Panc1 (cell line): ENCODE measurements around the gene ASXL3. TPM values are rescaled to one million over a fixed set of nuclear protein-coding genes. Genes with fewer than 3 reads are reported as not detected.
A peak's percentile ranks its signal among the peaks of the same experiment; 100 is the strongest.

Experiments used
- ATAC-seq: fragments of 200-7000 bp; cut with Tn5 transposase; 2 replicates; pipeline ENCODE4 v1.9.1; 2020; ENCODE audit warnings: mild to moderate bottlenecking, moderate library complexity
- Bru-seq: library from RNA; stranded (reverse); fragments of 400-500 nt; gene quantifications from one replicate; lab custom pipeline; 2021; lab: Mats Ljungman, UMichigan
- BruChase-seq, 2 experiments: library from RNA; stranded (reverse); fragments of 400-500 nt; gene quantifications; one replicate each; lab custom pipeline; 2021; lab: Mats Ljungman, UMichigan
- BruUV-seq: library from RNA; stranded (reverse); fragments of 400-500 nt; replicated peaks from 2 replicates; lab custom pipeline; 2021; lab: Mats Ljungman, UMichigan
- CTCF ChIA-PET: fragments of 300-600 bp; sonication (Branson Sonifier 250); formaldehyde crosslinking; loops from one replicate; lab custom pipeline; 2022; ENCODE audit warnings: antibody characterized with exemption; lab: Charles Lee
- POLR2A ChIA-PET: fragments of 300-600 bp; sonication (Branson Sonifier 250); formaldehyde crosslinking; loops from one replicate; lab custom pipeline; 2022; ENCODE audit warnings: antibody characterized with exemption; lab: Charles Lee
- DNase-seq: peaks from one replicate; pipeline ENCODE4 v3.0.0-alpha.2; 2010; ENCODE audit warnings: low read depth, low spot score
- H3K27ac ChIP-seq: 2 replicates; pipeline ENCODE4 v1.5.1; 2011; ENCODE audit warnings: mild to moderate bottlenecking, low read length, inconsistent platforms
- H3K27me3 ChIP-seq: fragments of 200-500 bp; sonication (Bioruptor generic); 2 replicates; pipeline ENCODE4 v1.6.0; 2014; ENCODE audit warnings: low read length, inconsistent platforms; ENCODE audit not compliant: control insufficient read depth, insufficient read depth
- H3K36me3 ChIP-seq: fragments of 200-500 bp; sonication (Bioruptor generic); 2 replicates; pipeline ENCODE4 v1.5.1; 2014; ENCODE audit warnings: inconsistent platforms, mild to moderate bottlenecking, low read length, moderate library complexity; ENCODE audit not compliant: control insufficient read depth, insufficient read depth
- H3K4me1 ChIP-seq: 2 replicates; pipeline ENCODE4 v1.5.1; 2011; ENCODE audit warnings: inconsistent platforms, mild to moderate bottlenecking, low read length, moderate library complexity; ENCODE audit not compliant: control insufficient read depth, insufficient read depth
- H3K4me3 ChIP-seq, 2 experiments: 2 replicates each; pipeline ENCODE4 v1.5.1; 2011 to 2012; ENCODE audit warnings: low read depth in 2 of 2, low read length in 2 of 2, mild to moderate bottlenecking in 2 of 2, inconsistent platforms in 1 of 2, moderate library complexity in 1 of 2
- H3K9me3 ChIP-seq: fragments of 200-500 bp; sonication (Bioruptor generic); 2 replicates; pipeline ENCODE4 v1.5.1; 2014; ENCODE audit warnings: low read depth, mild to moderate bottlenecking, inconsistent platforms, low read length, moderate library complexity; ENCODE audit not compliant: control insufficient read depth, insufficient read depth
- CTCF ChIP-seq: fragments of 450-650 bp; IDR thresholded peaks from 2 replicates; pipeline ENCODE4 v1.5.1; 2017; ENCODE audit warnings: mild to moderate bottlenecking
- POLR2AphosphoS5 ChIP-seq: IDR thresholded peaks from 2 replicates; pipeline ENCODE4 v1.6.1; 2012; ENCODE audit warnings: mild to moderate bottlenecking, low read depth, low read length, moderate library complexity
- REST ChIP-seq, 2 experiments: IDR thresholded peaks; 2 replicates each; pipeline ENCODE4 v1.6.1; 2011 to 2012; ENCODE audit warnings: low read depth in 2 of 2, control low read depth in 1 of 2, low read length in 1 of 2, mild to moderate bottlenecking in 1 of 2, moderate library complexity in 1 of 2; ENCODE audit not compliant: insufficient read depth in 1 of 2
- SIN3A ChIP-seq: IDR thresholded peaks from 2 replicates; pipeline ENCODE4 v1.6.1; 2012; ENCODE audit warnings: low read depth, mild to moderate bottlenecking, low read length, moderate library complexity, borderline replicate concordance; ENCODE audit not compliant: insufficient read depth
- TCF7L2 ChIP-seq: IDR thresholded peaks from 2 replicates; pipeline ENCODE4 v1.6.1; 2011; ENCODE audit warnings: mild to moderate bottlenecking, low read depth, low read length, inconsistent platforms
- in situ Hi-C: cut with HindIII; loops from 2 replicates; pipeline ENCODE4 v1.10.0; 2016; ENCODE audit warnings: low sequenced_read_pairs, low pct_unique_long_range_greater_than_20kb
- intact Hi-C: fragments of 100-400 bp; cut with micrococcal nuclease; formaldehyde crosslinking; loops from one replicate; pipeline ENCODE4 v1.10.0; 2022; ENCODE audit not compliant: unreplicated experiment
- long read RNA-seq: library from polyadenylated mRNA; unstranded; transcript quantifications from one replicate; pipeline ENCODE4 v2.0.0, GENCODE V29; 2021; ENCODE audit not compliant: unreplicated experiment
- polyA plus RNA-seq: library from polyadenylated mRNA; unstranded; fragments of >200 nt; gene quantifications from one replicate; pipeline ENCODE4 v1.2.1, GENCODE V29; 2012; ENCODE audit warnings: missing spikeins; ENCODE audit not compliant: insufficient read length
- total RNA-seq: library from RNA; stranded (reverse); gene quantifications from one replicate; pipeline ENCODE4 v1.2.1, GENCODE V29; 2021; ENCODE audit not compliant: unreplicated experiment

Gene ASXL3
- total RNA-seq (0.74 TPM), Bru-seq, nascent RNA (percentile 41 among the genes with signal in this experiment), BruChase-seq, experiment 1, labeled RNA remaining after a 2-hour chase (percentile 28 among the genes with signal in this experiment), BruChase-seq, experiment 2, labeled RNA remaining after a 6-hour chase (percentile 26 among the genes with signal in this experiment)
- polyA plus RNA-seq, result 0.29 TPM
- long read RNA-seq, result 0 reads

- no peak for TF ChIP-seq TCF7L2
- TF ChIP-seq REST (IDR thresholded peaks at IDR 0.05; ENCODE audit: insufficient read depth in 1 of 2, low read depth in 2 of 2, low read length in 1 of 2), result no peak
- in situ Hi-C loops (no loop called here), intact Hi-C loops (no loop called here)
- no TSS peak for BruUV-seq
- DNase-seq (no peak), ATAC-seq (peak; percentile 86)
- H3K9me3 ChIP-seq, result no peaks in the 10 kb centered on the region
- ChIA-PET CTCF (no interaction called here), POLR2A (no interaction called here)
- H3K4me1 ChIP-seq, result peaks cover 9% of the 10 kb centered on the region; the same call in 1 of the 2 replicates
- peaks cover 41% of the 10 kb centered on the region for H3K27me3 ChIP-seq
- peak within 1 kb of the TSS; percentile 53 to 62 for H3K4me3 ChIP-seq
- no peaks in the 10 kb centered on the region for H3K36me3 ChIP-seq
- no peak within 1 kb of the TSS for H3K27ac ChIP-seq
Observed at GRCh38 chr18:33577685-33578517, at the start of gene ASXL3. ASXL3 (plus strand) TSS chr18:33578219; CDS start chr18:33578632, 413 bp downstream.

GRCh38 chr18:33532978-33533377 lies 45.0 kb upstream of the ASXL3 start:
- no peak for TF ChIP-seq CTCF
- TF ChIP-seq TCF7L2, result no peak
- TF ChIP-seq SIN3A, result no peak
- no peak for TF ChIP-seq POLR2AphosphoS5
- TF ChIP-seq REST (IDR thresholded peaks at IDR 0.05; ENCODE audit: insufficient read depth in 1 of 2, low read depth in 2 of 2, low read length in 1 of 2), result no peak
- no TSS peak for BruUV-seq
- Histone ChIP-seq H3K27ac (no peak overlapping the region), H3K9me3 (no peaks in the 10 kb centered on the region), H3K4me3 (no peak overlapping the region), H3K27me3 (no peaks in the 10 kb centered on the region), H3K36me3 (no peaks in the 10 kb centered on the region), H3K4me1 (no peaks in the 10 kb centered on the region)
- ChIA-PET POLR2A (no interaction called here), CTCF (no interaction called here)
- ATAC-seq (no peak), DNase-seq (no peak)
- intact Hi-C loops, result no loop called here
- in situ Hi-C loops, result no loop called here
